B cell (primary cell): Measurements from ENCODE around the gene DUOXA2. TPM values are rescaled to one million over a fixed set of nuclear protein-coding genes. Genes with fewer than 3 reads are reported as not detected.
A peak's percentile ranks its signal among the peaks of the same experiment; 100 is the strongest.

ENCODE experiments used
- ATAC-seq: fragments of 200-7000 bp; cut with Tn5 transposase; one replicate; pipeline ENCODE4 v1.10.0; 2021; ENCODE audit warnings: low read depth, mild to moderate bottlenecking, moderate number of reproducible peaks, moderate library complexity
- CTCF ChIA-PET: fragments of 350-600 bp; sonication (Branson Sonifier 250); formaldehyde crosslinking; loops from one replicate; lab custom pipeline; 2021; ENCODE audit warnings: antibody characterized with exemption, inconsistent platforms; lab: Charles Lee
- POLR2A ChIA-PET: fragments of 350-600 bp; sonication (Branson Sonifier 250); formaldehyde crosslinking; loops from one replicate; lab custom pipeline; 2021; ENCODE audit warnings: antibody characterized with exemption; lab: Charles Lee
- DNase-seq: peaks from one replicate; pipeline ENCODE4 v3.0.0; 2013
- H2AFZ ChIP-seq: 2 replicates; pipeline ENCODE4 v1.6.1; 2012; ENCODE audit warnings: mild to moderate bottlenecking, low read depth, low read length; ENCODE audit not compliant: insufficient read depth, poor library complexity, severe bottlenecking
- H3K27ac ChIP-seq, 2 donors: 1 replicate in 1 of 2; 2 replicates in 1 of 2; pipeline ENCODE4 v1.5.1; 2012 to 2013; ENCODE audit warnings: low read length in 2 of 2, mild to moderate bottlenecking in 2 of 2, moderate library complexity in 1 of 2
- H3K27me3 ChIP-seq, 4 experiments: fragments of 200-600 bp in 1 of 4; sonication (generic) in 1 of 4; replicated peaks in 1 of 4; 1 replicate in 2 of 4; 2 replicates in 2 of 4; pipeline versions ENCODE4 v1.6.1 to v1.7.0; 2013 to 2016; ENCODE audit warnings: low read length in 3 of 4, mild to moderate bottlenecking in 2 of 4, mixed read lengths in 1 of 4, moderate library complexity in 1 of 4; ENCODE audit not compliant: insufficient read depth in 4 of 4, control insufficient read depth in 3 of 4; ENCODE audit errors: control extremely low read depth in 1 of 4
- H3K36me3 ChIP-seq, 2 experiments: replicated peaks in 1 of 2; 1 replicate in 1 of 2; 2 replicates in 1 of 2; pipeline versions ENCODE4 v1.6.1 to v1.7.1; 2013; ENCODE audit warnings: low read length in 1 of 2; ENCODE audit not compliant: insufficient read depth in 2 of 2, control insufficient read depth in 1 of 2; ENCODE audit errors: control extremely low read depth in 1 of 2, extremely low read depth in 1 of 2
- H3K4me1 ChIP-seq, 2 donors: fragments of 200-600 bp in 1 of 2; sonication (generic) in 1 of 2; 1 replicate in 1 of 2; 2 replicates in 1 of 2; pipeline versions ENCODE4 v1.5.1 to v1.6.1; 2013 to 2017; ENCODE audit warnings: low read length in 2 of 2; ENCODE audit not compliant: control insufficient read depth in 2 of 2, insufficient read depth in 2 of 2
- H3K4me2 ChIP-seq: replicated peaks from 2 replicates; pipeline ENCODE3; 2012; ENCODE audit warnings: mild to moderate bottlenecking, low read depth, low read length; ENCODE audit not compliant: poor library complexity, severe bottlenecking
- H3K4me3 ChIP-seq, 5 experiments: fragments of 200-600 bp in 1 of 5; sonication (generic) in 1 of 5; 1 replicate in 3 of 5; 2 replicates in 2 of 5; pipeline versions ENCODE4 v1.5.1 to v1.7.0; 2011 to 2016; ENCODE audit warnings: low read length in 4 of 5, mild to moderate bottlenecking in 4 of 5, low read depth in 2 of 5, control low read depth in 1 of 5, moderate library complexity in 1 of 5; ENCODE audit not compliant: insufficient read depth in 1 of 5; ENCODE audit errors: control extremely low read depth in 1 of 5, extremely low read depth in 1 of 5
- H3K79me2 ChIP-seq: fragments of 200-600 bp; sonication (generic); one replicate; pipeline ENCODE4 v1.6.0; 2016; ENCODE audit warnings: low read length; ENCODE audit not compliant: control insufficient read depth, insufficient read depth
- H3K9ac ChIP-seq: fragments of 200-600 bp; sonication (generic); 2 replicates; pipeline ENCODE4 v1.6.1; 2017; ENCODE audit warnings: mild to moderate bottlenecking, low read length, moderate library complexity
- H3K9me3 ChIP-seq, 3 donors: one replicate each; pipeline versions ENCODE4 v1.6.1 to v1.7.1; 2013; ENCODE audit warnings: low read length in 2 of 3; ENCODE audit not compliant: control insufficient read depth in 2 of 3, insufficient read depth in 1 of 3; ENCODE audit errors: control extremely low read depth in 1 of 3
- H4K20me1 ChIP-seq: 2 replicates; pipeline ENCODE4 v1.6.0; 2012; ENCODE audit warnings: mild to moderate bottlenecking, low read length; ENCODE audit not compliant: insufficient read depth, control insufficient read depth, poor library complexity, severe bottlenecking
- H3K27ac Mint-ChIP-seq: one replicate; pipeline ENCODE4 v1.8.0; 2021; ENCODE audit warnings: mixed read lengths
- H3K27me3 Mint-ChIP-seq: one replicate; pipeline ENCODE4 v1.8.0; 2021; ENCODE audit warnings: mixed read lengths
- H3K4me1 Mint-ChIP-seq: one replicate; pipeline ENCODE4 v1.8.0; 2021; ENCODE audit warnings: mixed read lengths
- H3K4me3 Mint-ChIP-seq: one replicate; pipeline ENCODE4 v1.8.0; 2021; ENCODE audit warnings: mixed read lengths
- H3K9me3 Mint-ChIP-seq: one replicate; pipeline ENCODE4 v1.8.0; 2022; ENCODE audit warnings: mixed read lengths; ENCODE audit not compliant: insufficient read depth
- EZH2 ChIP-seq: IDR thresholded peaks from 2 replicates; pipeline ENCODE4 v1.6.1; 2012; ENCODE audit warnings: borderline replicate concordance, low read depth, mild to moderate bottlenecking, moderate library complexity, low read length; ENCODE audit not compliant: insufficient read depth, poor library complexity, severe bottlenecking
- WGBS: methylation state at CpG from one replicate; pipeline ENCODE4 v1.1.5; 2013; ENCODE audit warnings: missing lambda C conversion rate; ENCODE audit not compliant: insufficient coverage; 5-methylcytosine and 5-hydroxymethylcytosine counted together
- intact Hi-C: fragments of 100-400 bp; cut with micrococcal nuclease; formaldehyde crosslinking; loops from one replicate; pipeline ENCODE4 v1.10.0; 2022
- polyA plus RNA-seq: library from polyadenylated mRNA; depleted of rRNA; stranded (reverse); fragments of >200 nt; gene quantifications from 2 replicates; pipeline ENCODE4 v1.2.3, GENCODE V29; 2012
- total RNA-seq, 2 donors: library from RNA; stranded (reverse); fragments of 120-200 nt in 1 of 2; gene quantifications; 1 replicate in 1 of 2; 2 replicates in 1 of 2; pipeline versions ENCODE4 v1.2.3 to v1.2.4, GENCODE V29; 2013 to 2022
- TF ChIP-seq, protein P1 (sequence below): fragments of 200-600 bp; IDR thresholded peaks from one replicate; pipeline ENCODE4 v1.8.0; 2022; ENCODE audit warnings: antibody characterized with exemption, mild to moderate bottlenecking

The DUOXA2 gene
- total and polyA plus RNA-seq, 2 donors (not counting 1 experiment from before 2014, with no cell fraction given), result not detected

- no peaks in the 10 kb centered on the region for H4K20me1 ChIP-seq
- Mint-ChIP-seq H3K4me3 (peak overlapping the region; percentile 46), H3K27me3 (peaks cover 74% of the 10 kb centered on the region), H3K27ac (no peak overlapping the region), H3K9me3 (no peaks in the 10 kb centered on the region), H3K4me1 (peaks cover 8% of the 10 kb centered on the region)
- peak overlapping the region in 3 of 5 experiments; percentile 11 to 35 (median 33) for H3K4me3 ChIP-seq
- H3K4me1 ChIP-seq, result peaks cover 15 to 22% of the 10 kb centered on the region in 2 donors
- peaks cover 0 to 5% (median 0%) of the 10 kb centered on the region in 3 donors for H3K9me3 ChIP-seq
- H3K27ac ChIP-seq, result no peak overlapping the region
- TF ChIP-seq, protein P1, sequence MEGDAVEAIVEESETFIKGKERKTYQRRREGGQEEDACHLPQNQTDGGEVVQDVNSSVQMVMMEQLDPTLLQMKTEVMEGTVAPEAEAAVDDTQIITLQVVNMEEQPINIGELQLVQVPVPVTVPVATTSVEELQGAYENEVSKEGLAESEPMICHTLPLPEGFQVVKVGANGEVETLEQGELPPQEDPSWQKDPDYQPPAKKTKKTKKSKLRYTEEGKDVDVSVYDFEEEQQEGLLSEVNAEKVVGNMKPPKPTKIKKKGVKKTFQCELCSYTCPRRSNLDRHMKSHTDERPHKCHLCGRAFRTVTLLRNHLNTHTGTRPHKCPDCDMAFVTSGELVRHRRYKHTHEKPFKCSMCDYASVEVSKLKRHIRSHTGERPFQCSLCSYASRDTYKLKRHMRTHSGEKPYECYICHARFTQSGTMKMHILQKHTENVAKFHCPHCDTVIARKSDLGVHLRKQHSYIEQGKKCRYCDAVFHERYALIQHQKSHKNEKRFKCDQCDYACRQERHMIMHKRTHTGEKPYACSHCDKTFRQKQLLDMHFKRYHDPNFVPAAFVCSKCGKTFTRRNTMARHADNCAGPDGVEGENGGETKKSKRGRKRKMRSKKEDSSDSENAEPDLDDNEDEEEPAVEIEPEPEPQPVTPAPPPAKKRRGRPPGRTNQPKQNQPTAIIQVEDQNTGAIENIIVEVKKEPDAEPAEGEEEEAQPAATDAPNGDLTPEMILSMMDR, result no peak
- TF ChIP-seq EZH2, result no peak
- peak overlapping the region; percentile 51 for H2AFZ ChIP-seq
- POLR2A ChIA-PET, result no interaction called here
- no peaks in the 10 kb centered on the region for H3K36me3 ChIP-seq
- intact Hi-C loops, result no loop called here
- H3K4me2 ChIP-seq, result peak overlapping the region; percentile 71
- ATAC-seq, result no peak
- peak overlapping the region; percentile 42 for H3K9ac ChIP-seq
- 10% methylated on average over 42 of the region's 47 CpGs for WGBS
- no peak for DNase-seq
- CTCF ChIA-PET, result interaction anchor here (6.1 kb wide), 1 partner anchor 11 kb away, joined by 33 read pairs; no protein-coding TSS in a partner anchor
- H3K27me3 ChIP-seq, result peaks cover 0 to 63% (median 34%) of the 10 kb centered on the region in 4 experiments
- H3K79me2 ChIP-seq, result no peaks in the 10 kb centered on the region
Observed at GRCh38 chr15:45128971-45129639, 15.0 kb downstream of the DUOXA2 start.

- POLR2A ChIA-PET, result no interaction called here
- peak within 1 kb of the TSS; percentile 42 for H3K9ac ChIP-seq
- H3K9me3 ChIP-seq, result peaks cover 0 to 8% (median 0%) of the 10 kb centered on the region in 3 donors
- H3K4me3 ChIP-seq, result peak within 1 kb of the TSS in 3 of 5 experiments; percentile 11 to 35 (median 33)
- H3K27me3 ChIP-seq, result peaks cover 0 to 69% (median 38%) of the 10 kb centered on the region in 4 experiments
- no peaks in the 10 kb centered on the region for H3K36me3 ChIP-seq
- ATAC-seq (peak; percentile 72), DNase-seq (peak; percentile 41)
- 11% methylated on average over 30 of the region's 46 CpGs for WGBS
- H2AFZ ChIP-seq, result peak within 1 kb of the TSS; percentile 51
- Mint-ChIP-seq H3K4me3 (peak within 1 kb of the TSS; percentile 77), H3K4me1 (peaks cover 13% of the 10 kb centered on the region), H3K27ac (no peak within 1 kb of the TSS), H3K27me3 (peaks cover 77% of the 10 kb centered on the region), H3K9me3 (no peaks in the 10 kb centered on the region)
- H3K4me2 ChIP-seq, result peak within 1 kb of the TSS; percentile 71
- intact Hi-C loops, result no loop called here
- peaks cover 16 to 24% of the 10 kb centered on the region in 2 donors for H3K4me1 ChIP-seq
- TF ChIP-seq, protein P1, result no peak
- no peak for TF ChIP-seq EZH2
- no peaks in the 10 kb centered on the region for H4K20me1 ChIP-seq
- no peak within 1 kb of the TSS for H3K27ac ChIP-seq
- CTCF ChIA-PET, result interaction anchor here (6.1 kb wide), 1 partner anchor 12 kb away, joined by 33 read pairs; no protein-coding TSS in a partner anchor
- no peaks in the 10 kb centered on the region for H3K79me2 ChIP-seq
Observed at GRCh38 chr15:45129651-45130129, 15.6 kb downstream of the DUOXA2 start, which contains the start of the genes DUOX1 and DUOXA1. Gene DUOX1 (plus strand): TSS chr15:45129994. CDS start chr15:45131967, 1,973 bp downstream. Gene DUOXA1 (minus strand): TSS chr15:45129879. CDS start chr15:45123014, 6,865 bp downstream.
